HG03060 (cell line): ENCODE measurements around the gene ZNF816.
"Not testable (repeated sequence)": the region's sequence is repeated elsewhere in the genome, so short reads cannot be mapped to it uniquely, and the experiment has no call there.

Experiments
- ATAC-seq: cut with Tn5 transposase; IDR thresholded peaks from one replicate; pipeline ENCODE4 v1.9.1; 2021; ENCODE audit warnings: low read depth, moderate number of reproducible peaks; ENCODE audit not compliant: unreplicated experiment

Gene ZNF816

GRCh38 chr19:52962394-52963246, at the start of gene ZNF816:
Gene ZNF816, minus strand, starts transcription at chr19:52962881. Its CDS starts 6,792 bp downstream, at chr19:52956089.
- ATAC-seq = peak; percentile 62

- no peak for ATAC-seq
Observed at GRCh38 chr19:53012006-53012405, 49.3 kb upstream of the ZNF816 start.

GRCh38 chr19:53010494-53010893, 47.8 kb upstream of the ZNF816 start:
- ATAC-seq = no peak

GRCh38 chr19:53008061-53008778, 45.5 kb upstream of the ZNF816 start:
- ATAC-seq = no peak

GRCh38 chr19:53007606-53008005, 44.9 kb upstream of the ZNF816 start:
- no peak for ATAC-seq

GRCh38 chr19:53007200-53007599, 44.5 kb upstream of the ZNF816 start:
- no peak for ATAC-seq

- no peak for ATAC-seq
Observed at GRCh38 chr19:53004242-53004641, 41.6 kb upstream of the ZNF816 start.

- ATAC-seq = no peak
Observed at GRCh38 chr19:53002479-53002878, 39.8 kb upstream of the ZNF816 start.

GRCh38 chr19:52997975-52998374, 35.3 kb upstream of the ZNF816 start:
- ATAC-seq = no peak

GRCh38 chr19:52995711-52996110, 33.0 kb upstream of the ZNF816 start:
- no peak for ATAC-seq

GRCh38 chr19:52993342-52994178, 30.9 kb upstream of the ZNF816 start:
- ATAC-seq = no peak

GRCh38 chr19:52992109-52993004, 29.7 kb upstream of the ZNF816 start:
- ATAC-seq = no peak

- no peak for ATAC-seq
Observed at GRCh38 chr19:52991484-52991883, 28.8 kb upstream of the ZNF816 start.

GRCh38 chr19:52990759-52991418, 28.2 kb upstream of the ZNF816 start:
- no peak for ATAC-seq

- ATAC-seq = no peak
Observed at GRCh38 chr19:52988506-52988905, 25.8 kb upstream of the ZNF816 start.

- no peak for ATAC-seq
Observed at GRCh38 chr19:52987221-52987620, 24.5 kb upstream of the ZNF816 start.

GRCh38 chr19:52983167-52983566, 20.5 kb upstream of the ZNF816 start:
- ATAC-seq = not testable (repeated sequence)

- no peak for ATAC-seq
Observed at GRCh38 chr19:52981329-52981728, 18.6 kb upstream of the ZNF816 start.

- no peak for ATAC-seq
Observed at GRCh38 chr19:52967772-52968171, 5.1 kb upstream of the ZNF816 start.
